WTC11 (cell line): ENCODE data around the gene EYS. TPM values are rescaled to one million over a fixed set of nuclear protein-coding genes. Genes with fewer than 3 reads are reported as not detected.
A peak's percentile ranks its signal among the peaks of the same experiment; 100 is the strongest.

Source experiments
- ATAC-seq: fragments of 200-7000 bp; cut with Tn5 transposase; 2 replicates; pipeline ENCODE4 v1.10.0; 2021; ENCODE audit warnings: mild to moderate bottlenecking, moderate library complexity
- CTCF ChIA-PET: fragments of 300-600 bp; sonication (Branson Sonifier 250); formaldehyde crosslinking; loops from one replicate; lab custom pipeline; 2021; ENCODE audit warnings: antibody characterized with exemption; lab: Charles Lee
- POLR2A ChIA-PET: fragments of 350-600 bp; sonication (Branson Sonifier 250); formaldehyde crosslinking; loops from one replicate; lab custom pipeline; 2021; ENCODE audit warnings: antibody characterized with exemption; lab: Charles Lee
- DNase-seq: peaks from one replicate; pipeline ENCODE4 v3.0.0; 2021; ENCODE audit warnings: low spot score
- H3K27ac Mint-ChIP-seq: 2 replicates; pipeline ENCODE4 v1.8.0; 2021; ENCODE audit warnings: mixed read lengths
- H3K27me3 Mint-ChIP-seq: 2 replicates; pipeline ENCODE4 v1.8.0; 2021; ENCODE audit warnings: low read depth, mild to moderate bottlenecking, moderate library complexity, mixed read lengths
- H3K36me3 Mint-ChIP-seq: 2 replicates; pipeline ENCODE4 v1.8.0; 2021; ENCODE audit warnings: mixed read lengths
- H3K4me1 Mint-ChIP-seq: 2 replicates; pipeline ENCODE4 v1.8.0; 2022; ENCODE audit warnings: mixed read lengths
- H3K4me3 Mint-ChIP-seq: 2 replicates; pipeline ENCODE4 v1.8.0; 2021; ENCODE audit warnings: mild to moderate bottlenecking, moderate library complexity, mixed read lengths
- H3K9me3 Mint-ChIP-seq: 2 replicates; pipeline ENCODE4 v1.8.0; 2021; ENCODE audit warnings: mixed read lengths
- ARID4B ChIP-seq: sonication (generic); formaldehyde crosslinking; IDR thresholded peaks from 2 replicates; pipeline ENCODE4 v1.8.0; 2023; ENCODE audit warnings: missing genetic modification reagents, mild to moderate bottlenecking, borderline replicate concordance
- ATF2 ChIP-seq: sonication (generic); formaldehyde crosslinking; IDR thresholded peaks from 2 replicates; pipeline ENCODE4 v1.8.1; 2022; ENCODE audit warnings: low read depth, missing genetic modification reagents, borderline replicate concordance
- CBFB ChIP-seq: sonication (generic); formaldehyde crosslinking; IDR thresholded peaks from 2 replicates; pipeline ENCODE4 v1.8.1; 2022; ENCODE audit warnings: mild to moderate bottlenecking, low read depth, missing genetic modification reagents
- E2F1 ChIP-seq: sonication (generic); formaldehyde crosslinking; IDR thresholded peaks from 2 replicates; pipeline ENCODE4 v1.8.0; 2022; ENCODE audit warnings: mild to moderate bottlenecking, missing genetic modification reagents
- ELF4 ChIP-seq: sonication (generic); formaldehyde crosslinking; IDR thresholded peaks from 2 replicates; pipeline ENCODE4 v1.8.1; 2022; ENCODE audit warnings: low read depth, mild to moderate bottlenecking, moderate library complexity, missing genetic modification reagents
- ERG ChIP-seq: fragments of 250-450 bp; sonication (Bioruptor Pico); IDR thresholded peaks from 2 replicates; pipeline ENCODE4 v1.8.0; 2021; ENCODE audit warnings: mild to moderate bottlenecking
- ETV6 ChIP-seq: sonication (generic); formaldehyde crosslinking; IDR thresholded peaks from 2 replicates; pipeline ENCODE4 v1.8.1; 2022; ENCODE audit warnings: mild to moderate bottlenecking, missing genetic modification reagents
- FOXK1 ChIP-seq: sonication (generic); formaldehyde crosslinking; IDR thresholded peaks from 2 replicates; pipeline ENCODE4 v1.8.0; 2022; ENCODE audit warnings: mild to moderate bottlenecking, moderate library complexity, missing genetic modification reagents
- HMGA2 ChIP-seq: fragments of 250-450 bp; sonication (Bioruptor Pico); IDR thresholded peaks from 2 replicates; pipeline ENCODE4 v1.4.0; 2021; ENCODE audit warnings: mild to moderate bottlenecking, moderate library complexity
- IRF1 ChIP-seq: sonication (generic); formaldehyde crosslinking; IDR thresholded peaks from 2 replicates; pipeline ENCODE4 v1.8.0; 2023; ENCODE audit warnings: missing genetic modification reagents
- JUN ChIP-seq: sonication (generic); formaldehyde crosslinking; IDR thresholded peaks from 2 replicates; pipeline ENCODE4 v1.8.0; 2023; ENCODE audit warnings: mild to moderate bottlenecking, missing genetic modification reagents
- OVOL2 ChIP-seq: fragments of 250-450 bp; sonication (Bioruptor Pico); IDR thresholded peaks from 2 replicates; pipeline ENCODE4 v1.9.0; 2021; ENCODE audit warnings: mild to moderate bottlenecking, borderline replicate concordance
- PRDM15 ChIP-seq: sonication (generic); formaldehyde crosslinking; IDR thresholded peaks from 2 replicates; pipeline ENCODE4 v1.8.0; 2022; ENCODE audit warnings: missing genetic modification reagents
- RELA ChIP-seq: sonication (generic); formaldehyde crosslinking; IDR thresholded peaks from 2 replicates; pipeline ENCODE4 v1.8.1; 2022; ENCODE audit warnings: missing genetic modification reagents, mild to moderate bottlenecking, borderline replicate concordance
- SMAD3 ChIP-seq: sonication (generic); formaldehyde crosslinking; IDR thresholded peaks from 2 replicates; pipeline ENCODE4 v1.8.0; 2022; ENCODE audit warnings: missing genetic modification reagents, mild to moderate bottlenecking, borderline replicate concordance
- SOX15 ChIP-seq: fragments of 250-450 bp; sonication (Bioruptor Pico); IDR thresholded peaks from 2 replicates; pipeline ENCODE4 v1.9.0; 2021; ENCODE audit warnings: mild to moderate bottlenecking
- USF1 ChIP-seq: sonication (generic); formaldehyde crosslinking; IDR thresholded peaks from 2 replicates; pipeline ENCODE4 v1.8.0; 2022; ENCODE audit warnings: mild to moderate bottlenecking, missing genetic modification reagents
- ZBTB43 ChIP-seq: sonication (generic); formaldehyde crosslinking; IDR thresholded peaks from 2 replicates; pipeline ENCODE4 v1.8.1; 2023; ENCODE audit warnings: mild to moderate bottlenecking, missing genetic modification reagents
- ZMAT4 ChIP-seq: fragments of 250-450 bp; sonication (Bioruptor Pico); IDR thresholded peaks from 2 replicates; pipeline ENCODE4 v1.9.0; 2021; ENCODE audit warnings: mild to moderate bottlenecking
- ZNF317 ChIP-seq: sonication (generic); formaldehyde crosslinking; IDR thresholded peaks from 2 replicates; pipeline ENCODE4 v1.8.1; 2023; ENCODE audit warnings: low read depth, mild to moderate bottlenecking, moderate library complexity, missing genetic modification reagents, borderline replicate concordance
- ZNF423 ChIP-seq: fragments of 250-450 bp; sonication (Bioruptor Pico); IDR thresholded peaks from 2 replicates; pipeline ENCODE4 v2.1.2; 2022; ENCODE audit warnings: mild to moderate bottlenecking, moderate library complexity
- total RNA-seq: library from RNA; stranded (reverse); gene quantifications from 3 replicates; pipeline ENCODE4 v1.2.3, GENCODE V29; 2021

Gene EYS
- total RNA-seq, 1 experiment from 2014 or later: not detected

GRCh38 chr6:63883597-63883996 is 1823.4 kb downstream of the EYS start (continued):
- no peak for TF ChIP-seq OVOL2 (CRISPR knock-in tag)
- TF ChIP-seq ZBTB43: no peak

GRCh38 chr6:63882208-63882607 is 1824.8 kb downstream of the EYS start:
- peaks cover 33% of the 10 kb centered on the region for H3K36me3 Mint-ChIP-seq
- DNase-seq: peak; percentile 13
- TF ChIP-seq SMAD3 (CRISPR knock-in tag) (no peak), ZNF317 (CRISPR knock-in tag) (no peak), ATF2 (CRISPR knock-in tag) (no peak), SOX15 (no peak), HMGA2 (CRISPR knock-in tag) (no peak), RELA (no peak), ELF4 (CRISPR knock-in tag) (no peak), CBFB (no peak), PRDM15 (CRISPR knock-in tag) (no peak), ETV6 (CRISPR knock-in tag) (no peak), USF1 (CRISPR knock-in tag) (no peak), FOXK1 (no peak), ZMAT4 (CRISPR knock-in tag) (no peak), ERG (no peak), E2F1 (no peak), IRF1 (CRISPR knock-in tag) (no peak), JUN (CRISPR knock-in tag) (no peak), ZNF423 (no peak), ARID4B (CRISPR knock-in tag) (no peak)
- TF ChIP-seq, all 79 proteins: peak for 0
- peaks cover 56% of the 10 kb centered on the region for H3K9me3 Mint-ChIP-seq
- H3K27me3 Mint-ChIP-seq: peaks cover 3% of the 10 kb centered on the region; the same call in 1 of the 2 replicates
- CTCF ChIA-PET: no interaction called here
- POLR2A ChIA-PET: no interaction called here
- no peak overlapping the region for H3K27ac Mint-ChIP-seq
- no peak overlapping the region for H3K4me3 Mint-ChIP-seq
- ATAC-seq: peak; percentile 81
- no peaks in the 10 kb centered on the region for H3K4me1 Mint-ChIP-seq
